Measurements from ENCODE around the gene ANKS1A.

GRCh38 chr6:34919651-34920050 is 30.6 kb downstream of the ANKS1A start:
- no peak for TF ChIP-seq ZNF274 (IDR thresholded peaks at IDR 0.05; ENCODE audit: low read depth, low read length)
- TF ChIP-seq YY1 (IDR thresholded peaks at IDR 0.05; ENCODE audit: insufficient read depth, insufficient read length) = no peak
- TF ChIP-seq SUZ12 (IDR thresholded peaks at IDR 0.05; ENCODE audit: extremely low read depth, insufficient read depth, insufficient read length) = no peak
